ENCODE results near the gene FETUB. TPM values are rescaled to one million over a fixed set of nuclear protein-coding genes. Genes with fewer than 3 reads are reported as not detected.

The FETUB gene
- total and polyA plus RNA-seq, 2 donors (not counting 1 experiment from before 2014, with no cell fraction given), result not detected

DNA sequence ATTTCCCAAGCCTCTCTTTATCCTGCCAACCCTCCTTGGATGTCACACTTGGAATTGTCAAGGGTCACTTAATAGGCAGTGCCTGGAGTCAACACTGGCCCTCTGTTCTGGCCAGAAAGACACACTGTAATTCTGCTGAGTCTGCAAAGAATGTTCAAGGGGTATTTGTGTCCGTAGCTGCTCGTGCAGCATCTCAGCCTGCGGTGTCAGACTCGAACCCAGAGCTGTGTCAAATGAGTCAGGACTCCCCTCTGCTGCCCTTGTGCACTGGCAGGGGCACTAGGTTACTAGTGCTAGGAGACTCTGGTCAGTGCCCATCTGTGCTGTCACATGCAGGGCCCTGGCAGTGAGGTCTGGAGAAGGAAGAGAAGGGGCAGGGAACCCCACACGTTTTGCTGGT is 28.1 kb upstream of the FETUB start:
- Histone ChIP-seq H3K4me2 (replicated peaks; ENCODE audit: low read depth, low read length, poor library complexity, severe bottlenecking) (no peak overlapping the region), H3K9ac (ENCODE audit: low read length) (no peak overlapping the region), H3K27ac (ENCODE audit: low read length in 2 of 2) (no peak overlapping the region), H3K4me3 (ENCODE audit: control extremely low read depth in 1 of 5, extremely low read depth in 1 of 5, insufficient read depth in 1 of 5, low read depth in 2 of 5, low read length in 4 of 5) (no peak overlapping the region), H4K20me1 (ENCODE audit: control insufficient read depth, insufficient read depth, low read length, poor library complexity, severe bottlenecking) (no peaks in the 10 kb centered on the region), H3K36me3 (replicated peaks in 1 of 2; ENCODE audit: control extremely low read depth in 1 of 2, control insufficient read depth in 1 of 2, extremely low read depth in 1 of 2, insufficient read depth in 2 of 2, low read length in 1 of 2) (no peaks in the 10 kb centered on the region), H3K27me3 (replicated peaks in 1 of 4; ENCODE audit: control extremely low read depth in 1 of 4, control insufficient read depth in 3 of 4, insufficient read depth in 4 of 4, low read length in 3 of 4) (peaks cover 0 to 22% (median 4%) of the 10 kb centered on the region in 4 experiments), H3K79me2 (ENCODE audit: control insufficient read depth, insufficient read depth, low read length) (no peaks in the 10 kb centered on the region), H3K9me3 (ENCODE audit: control extremely low read depth in 1 of 3, control insufficient read depth in 2 of 3, insufficient read depth in 1 of 3, low read length in 2 of 3) (no peaks in the 10 kb centered on the region), H2AFZ (ENCODE audit: insufficient read depth, low read depth, low read length, poor library complexity, severe bottlenecking) (no peak overlapping the region), H3K4me1 (ENCODE audit: control insufficient read depth in 2 of 2, insufficient read depth in 2 of 2, low read length in 2 of 2) (peaks cover 13 to 15% of the 10 kb centered on the region in 2 donors)
- DNase-seq, result no peak
- H3K4me3 Mint-ChIP-seq, result no peak overlapping the region
- H3K27ac Mint-ChIP-seq, result no peak overlapping the region
- intact Hi-C loops (cut with micrococcal nuclease), result no loop called here
- H3K9me3 Mint-ChIP-seq (ENCODE audit: insufficient read depth), result no peaks in the 10 kb centered on the region
- TF ChIP-seq EZH2 (IDR thresholded peaks at IDR 0.05; ENCODE audit: borderline replicate concordance, insufficient read depth, low read depth, low read length, poor library complexity, severe bottlenecking), result no peak
- TF ChIP-seq, protein P1, sequence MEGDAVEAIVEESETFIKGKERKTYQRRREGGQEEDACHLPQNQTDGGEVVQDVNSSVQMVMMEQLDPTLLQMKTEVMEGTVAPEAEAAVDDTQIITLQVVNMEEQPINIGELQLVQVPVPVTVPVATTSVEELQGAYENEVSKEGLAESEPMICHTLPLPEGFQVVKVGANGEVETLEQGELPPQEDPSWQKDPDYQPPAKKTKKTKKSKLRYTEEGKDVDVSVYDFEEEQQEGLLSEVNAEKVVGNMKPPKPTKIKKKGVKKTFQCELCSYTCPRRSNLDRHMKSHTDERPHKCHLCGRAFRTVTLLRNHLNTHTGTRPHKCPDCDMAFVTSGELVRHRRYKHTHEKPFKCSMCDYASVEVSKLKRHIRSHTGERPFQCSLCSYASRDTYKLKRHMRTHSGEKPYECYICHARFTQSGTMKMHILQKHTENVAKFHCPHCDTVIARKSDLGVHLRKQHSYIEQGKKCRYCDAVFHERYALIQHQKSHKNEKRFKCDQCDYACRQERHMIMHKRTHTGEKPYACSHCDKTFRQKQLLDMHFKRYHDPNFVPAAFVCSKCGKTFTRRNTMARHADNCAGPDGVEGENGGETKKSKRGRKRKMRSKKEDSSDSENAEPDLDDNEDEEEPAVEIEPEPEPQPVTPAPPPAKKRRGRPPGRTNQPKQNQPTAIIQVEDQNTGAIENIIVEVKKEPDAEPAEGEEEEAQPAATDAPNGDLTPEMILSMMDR (IDR thresholded peaks at IDR 0.05), result no peak
- ChIA-PET POLR2A (no interaction called here), CTCF (interaction anchor here (8.6 to 11.3 kb wide), 2 partner anchors 208 to 626 kb away, joined by 166 to 237 read pairs; no protein-coding TSS in a partner anchor)
- H3K4me1 Mint-ChIP-seq, result peaks cover 10% of the 10 kb centered on the region
- H3K27me3 Mint-ChIP-seq, result peaks cover 33% of the 10 kb centered on the region
- 93% methylated on average over 4 of the region's 5 CpGs for WGBS (ENCODE audit: insufficient coverage)
- no peak for ATAC-seq (ENCODE audit: low read depth)

DNA sequence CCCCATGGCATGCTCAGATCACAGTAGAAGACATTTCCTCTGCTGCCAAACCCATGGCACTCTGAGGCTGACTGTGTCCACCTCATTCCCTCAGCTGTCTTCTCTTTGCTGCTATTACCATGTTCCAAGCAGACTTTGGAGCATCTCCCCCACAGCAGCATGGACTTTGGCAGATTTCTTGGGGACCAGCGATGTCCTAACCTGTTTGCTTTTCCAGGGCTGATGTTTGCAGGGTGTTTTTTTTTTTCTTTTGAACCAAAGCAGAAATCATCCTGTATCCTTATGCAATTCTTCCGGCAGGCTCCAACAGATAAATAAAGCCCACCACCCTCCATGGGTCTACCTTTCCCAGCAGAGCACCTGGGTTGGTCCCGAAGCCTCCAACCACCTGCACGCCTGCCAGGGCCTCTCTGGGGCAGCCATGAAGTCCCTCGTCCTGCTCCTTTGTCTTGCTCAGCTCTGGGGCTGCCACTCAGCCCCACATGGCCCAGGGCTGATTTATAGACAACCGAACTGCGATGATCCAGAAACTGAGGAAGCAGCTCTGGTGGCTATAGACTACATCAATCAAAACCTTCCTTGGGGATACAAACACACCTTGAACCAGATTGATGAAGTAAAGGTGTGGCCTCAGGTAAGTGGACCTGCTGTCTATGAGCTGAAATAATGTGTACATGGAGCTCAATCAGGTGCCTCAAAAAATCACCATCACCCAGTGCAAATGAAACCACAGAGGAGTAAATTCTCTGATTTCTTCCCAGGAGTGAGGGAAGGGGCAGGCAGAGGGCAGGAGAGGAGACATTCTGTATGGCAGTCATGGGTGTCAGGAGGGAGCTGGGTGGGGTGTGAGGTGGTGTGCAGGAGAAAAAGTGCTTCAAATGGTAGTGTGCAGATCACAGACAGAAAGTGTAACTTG is 27.2 kb upstream of the FETUB start, which contains the start of gene AHSG:
Gene AHSG (plus strand): TSS at position 340 of the 916 bp plus-strand sequence. CDS start 82 bp downstream, at position 422.
- no peak within 1 kb of the TSS for H2AFZ ChIP-seq (ENCODE audit: insufficient read depth, low read depth, low read length, poor library complexity, severe bottlenecking)
- peaks cover 19% of the 10 kb centered on the region in 2 donors for H3K4me1 ChIP-seq (ENCODE audit: control insufficient read depth in 2 of 2, insufficient read depth in 2 of 2, low read length in 2 of 2)
- peaks cover 0 to 31% (median 9%) of the 10 kb centered on the region in 4 experiments for H3K27me3 ChIP-seq (replicated peaks in 1 of 4; ENCODE audit: control extremely low read depth in 1 of 4, control insufficient read depth in 3 of 4, insufficient read depth in 4 of 4, low read length in 3 of 4)
- 92% methylated on average over 6 of the region's 7 CpGs for WGBS (ENCODE audit: insufficient coverage)
- ATAC-seq (ENCODE audit: low read depth), result no peak
- H3K27ac ChIP-seq (ENCODE audit: low read length in 2 of 2), result no peak within 1 kb of the TSS
- peaks cover 42% of the 10 kb centered on the region for H3K27me3 Mint-ChIP-seq
- TF ChIP-seq, protein P1 (IDR thresholded peaks at IDR 0.05), result no peak
- TF ChIP-seq EZH2 (IDR thresholded peaks at IDR 0.05; ENCODE audit: borderline replicate concordance, insufficient read depth, low read depth, low read length, poor library complexity, severe bottlenecking), result no peak
- DNase-seq, result no peak
- no peaks in the 10 kb centered on the region for H3K9me3 Mint-ChIP-seq (ENCODE audit: insufficient read depth)
- no peak within 1 kb of the TSS for H3K27ac Mint-ChIP-seq
- H3K36me3 ChIP-seq (replicated peaks in 1 of 2; ENCODE audit: control extremely low read depth in 1 of 2, control insufficient read depth in 1 of 2, extremely low read depth in 1 of 2, insufficient read depth in 2 of 2, low read length in 1 of 2), result no peaks in the 10 kb centered on the region
- CTCF ChIA-PET, result interaction anchor here (0.6 to 11.3 kb wide), 13 partner anchors 10 to 669 kb away, joined by 3 to 237 read pairs (median 38); partner anchors contain the start of gene EIF4A2
- H3K9ac ChIP-seq (ENCODE audit: low read length), result no peak within 1 kb of the TSS
- no peak within 1 kb of the TSS for H3K4me3 ChIP-seq (ENCODE audit: control extremely low read depth in 1 of 5, extremely low read depth in 1 of 5, insufficient read depth in 1 of 5, low read depth in 2 of 5, low read length in 4 of 5)
- no peaks in the 10 kb centered on the region for H4K20me1 ChIP-seq (ENCODE audit: control insufficient read depth, insufficient read depth, low read length, poor library complexity, severe bottlenecking)
- no peak within 1 kb of the TSS for H3K4me2 ChIP-seq (replicated peaks; ENCODE audit: low read depth, low read length, poor library complexity, severe bottlenecking)
- no peaks in the 10 kb centered on the region for H3K79me2 ChIP-seq (ENCODE audit: control insufficient read depth, insufficient read depth, low read length)
- POLR2A ChIA-PET, result no interaction called here
- intact Hi-C loops (cut with micrococcal nuclease), result no loop called here
- H3K4me1 Mint-ChIP-seq, result peaks cover 13% of the 10 kb centered on the region
- H3K9me3 ChIP-seq (ENCODE audit: control extremely low read depth in 1 of 3, control insufficient read depth in 2 of 3, insufficient read depth in 1 of 3, low read length in 2 of 3), result no peaks in the 10 kb centered on the region
- no peak within 1 kb of the TSS for H3K4me3 Mint-ChIP-seq
